ENCODE results near the gene THOC7. TPM values are rescaled to one million over a fixed set of nuclear protein-coding genes. Genes with fewer than 3 reads are reported as not detected.

THOC7 gene
- total RNA-seq, 1 experiment from 2014 or later: 41.8 TPM

GRCh38 chr3:63861306-63861705, 2.3 kb downstream of the THOC7 start:
- ChIA-PET CTCF (no interaction called here), POLR2A (ENCODE audit: unreplicated experiment) (no interaction called here)
- Histone ChIP-seq H3K9me3 (ENCODE audit: low read length) (no peaks in the 10 kb centered on the region), H3K27ac (ENCODE audit: low read length) (no peak overlapping the region), H3K9me2 (replicated peaks; ENCODE audit: low read length) (no peaks in the 10 kb centered on the region), H2AFZ (ENCODE audit: low read length) (no peak overlapping the region), H3K79me2 (ENCODE audit: low read length) (peaks cover 71% of the 10 kb centered on the region), H4K20me1 (ENCODE audit: low read length) (no peaks in the 10 kb centered on the region), H3K27me3 (ENCODE audit: low read length) (no peaks in the 10 kb centered on the region), H3K9ac (ENCODE audit: low read length) (no peak overlapping the region), H3K36me3 (ENCODE audit: low read depth, low read length) (no peaks in the 10 kb centered on the region), H3F3A (ENCODE audit: low read length, unreplicated experiment) (no peaks in the 10 kb centered on the region), H3K4me2 (ENCODE audit: low read length) (no peak overlapping the region), H3K4me3 (ENCODE audit: low read length) (no peak overlapping the region), H3K4me1 (ENCODE audit: insufficient read depth, low read length) (0 out of 2 replicates have a peak, but pooled peaks cover 5% of the 10 kb centered on the region)
- ATAC-seq (no peak), DNase-seq (no peak)
- no peak for TF ChIP-seq EZH2phosphoT487 (IDR thresholded peaks at IDR 0.05; ENCODE audit: borderline replicate concordance, low read length)
- no peak for TF ChIP-seq CTCF (conservative IDR thresholded peaks at IDR 0.05; ENCODE audit: low read depth, low read length)
- TF ChIP-seq EZH2 (IDR thresholded peaks at IDR 0.05; ENCODE audit: low read length, unreplicated experiment): no peak
- no TSS peak for BruUV-seq (replicated peaks)
- intact Hi-C loops (cut with micrococcal nuclease): loop anchor here (5.0 kb wide), 2 partner anchors 51 to 131 kb away; partner anchors contain the start of gene SCAANT1

GRCh38 chr3:63860776-63861175, 2.8 kb downstream of the THOC7 start:
- 0 out of 2 replicates have a peak, but pooled peaks cover 5% of the 10 kb centered on the region for H3K4me1 ChIP-seq (ENCODE audit: insufficient read depth, low read length)
- H3K4me2 ChIP-seq (ENCODE audit: low read length): no peak overlapping the region
- no peak overlapping the region for H3K4me3 ChIP-seq (ENCODE audit: low read length)
- no peaks in the 10 kb centered on the region for H3K27me3 ChIP-seq (ENCODE audit: low read length)
- H2AFZ ChIP-seq (ENCODE audit: low read length): no peak overlapping the region
- H4K20me1 ChIP-seq (ENCODE audit: low read length): no peaks in the 10 kb centered on the region
- CTCF ChIA-PET: no interaction called here
- no peak overlapping the region for H3K9ac ChIP-seq (ENCODE audit: low read length)
- no peaks in the 10 kb centered on the region for H3K9me2 ChIP-seq (replicated peaks; ENCODE audit: low read length)
- no peaks in the 10 kb centered on the region for H3F3A ChIP-seq (ENCODE audit: low read length, unreplicated experiment)
- ATAC-seq (no peak), DNase-seq (no peak)
- H3K27ac ChIP-seq (ENCODE audit: low read length): no peak overlapping the region
- POLR2A ChIA-PET (ENCODE audit: unreplicated experiment): no interaction called here
- intact Hi-C loops (cut with micrococcal nuclease): loop anchor here (5.0 kb wide), 2 partner anchors 52 to 132 kb away; partner anchors contain the start of gene SCAANT1
- H3K9me3 ChIP-seq (ENCODE audit: low read length): no peaks in the 10 kb centered on the region
- BruUV-seq (replicated peaks): no TSS peak
- TF ChIP-seq EZH2phosphoT487 (IDR thresholded peaks at IDR 0.05; ENCODE audit: borderline replicate concordance, low read length): no peak
- no peak for TF ChIP-seq CTCF (conservative IDR thresholded peaks at IDR 0.05; ENCODE audit: low read depth, low read length)
- no peak for TF ChIP-seq EZH2 (IDR thresholded peaks at IDR 0.05; ENCODE audit: low read length, unreplicated experiment)
- H3K36me3 ChIP-seq (ENCODE audit: low read depth, low read length): no peaks in the 10 kb centered on the region
- peaks cover 66% of the 10 kb centered on the region for H3K79me2 ChIP-seq (ENCODE audit: low read length)

GRCh38 chr3:63857311-63857710, 6.3 kb downstream of the THOC7 start:
- CTCF ChIA-PET: no interaction called here
- no peak for ATAC-seq
- no peak for DNase-seq

More at GRCh38 chr3:63857311-63857710, 6.3 kb downstream of the THOC7 start:
- no peak overlapping the region for H3K9ac ChIP-seq (ENCODE audit: low read length)
- H3K4me2 ChIP-seq (ENCODE audit: low read length): no peak overlapping the region
- no peaks in the 10 kb centered on the region for H3K27me3 ChIP-seq (ENCODE audit: low read length)
- H3K36me3 ChIP-seq (ENCODE audit: low read depth, low read length): no peaks in the 10 kb centered on the region
- no peaks in the 10 kb centered on the region for H4K20me1 ChIP-seq (ENCODE audit: low read length)
- H3K9me2 ChIP-seq (replicated peaks; ENCODE audit: low read length): no peaks in the 10 kb centered on the region
- POLR2A ChIA-PET (ENCODE audit: unreplicated experiment): no interaction called here
- H3K79me2 ChIP-seq (ENCODE audit: low read length): peaks cover 39% of the 10 kb centered on the region
- no peaks in the 10 kb centered on the region for H3K9me3 ChIP-seq (ENCODE audit: low read length)
- H3K4me3 ChIP-seq (ENCODE audit: low read length): no peak overlapping the region
- H2AFZ ChIP-seq (ENCODE audit: low read length): no peak overlapping the region
- intact Hi-C loops (cut with micrococcal nuclease): no loop called here
- H3F3A ChIP-seq (ENCODE audit: low read length, unreplicated experiment): no peaks in the 10 kb centered on the region
- H3K27ac ChIP-seq (ENCODE audit: low read length): no peak overlapping the region
- BruUV-seq (replicated peaks): no TSS peak
- 0 out of 2 replicates have a peak, but pooled peaks cover under 1% of the 10 kb centered on the region for H3K4me1 ChIP-seq (ENCODE audit: insufficient read depth, low read length)
- TF ChIP-seq EZH2phosphoT487 (IDR thresholded peaks at IDR 0.05; ENCODE audit: borderline replicate concordance, low read length) (no peak), CTCF (conservative IDR thresholded peaks at IDR 0.05; ENCODE audit: low read depth, low read length) (no peak)

Measured in PC-3 (cell line).